B cell (primary cell): ENCODE data around the gene C17orf50. TPM values are rescaled to one million over a fixed set of nuclear protein-coding genes. Genes with fewer than 3 reads are reported as not detected.

ENCODE experiments used
- ATAC-seq: fragments of 200-7000 bp; cut with Tn5 transposase; one replicate; pipeline ENCODE4 v1.10.0; 2021; ENCODE audit warnings: low read depth, mild to moderate bottlenecking, moderate number of reproducible peaks, moderate library complexity
- CTCF ChIA-PET: fragments of 350-600 bp; sonication (Branson Sonifier 250); formaldehyde crosslinking; loops from one replicate; lab custom pipeline; 2021; ENCODE audit warnings: antibody characterized with exemption, inconsistent platforms; lab: Charles Lee
- POLR2A ChIA-PET: fragments of 350-600 bp; sonication (Branson Sonifier 250); formaldehyde crosslinking; loops from one replicate; lab custom pipeline; 2021; ENCODE audit warnings: antibody characterized with exemption; lab: Charles Lee
- DNase-seq: peaks from one replicate; pipeline ENCODE4 v3.0.0; 2013
- H2AFZ ChIP-seq: 2 replicates; pipeline ENCODE4 v1.6.1; 2012; ENCODE audit warnings: mild to moderate bottlenecking, low read depth, low read length; ENCODE audit not compliant: insufficient read depth, poor library complexity, severe bottlenecking
- H3K27ac ChIP-seq, 2 donors: 1 replicate in 1 of 2; 2 replicates in 1 of 2; pipeline ENCODE4 v1.5.1; 2012 to 2013; ENCODE audit warnings: low read length in 2 of 2, mild to moderate bottlenecking in 2 of 2, moderate library complexity in 1 of 2
- H3K27me3 ChIP-seq, 4 experiments: fragments of 200-600 bp in 1 of 4; sonication (generic) in 1 of 4; replicated peaks in 1 of 4; 1 replicate in 2 of 4; 2 replicates in 2 of 4; pipeline versions ENCODE4 v1.6.1 to v1.7.0; 2013 to 2016; ENCODE audit warnings: low read length in 3 of 4, mild to moderate bottlenecking in 2 of 4, mixed read lengths in 1 of 4, moderate library complexity in 1 of 4; ENCODE audit not compliant: insufficient read depth in 4 of 4, control insufficient read depth in 3 of 4; ENCODE audit errors: control extremely low read depth in 1 of 4
- H3K36me3 ChIP-seq, 2 experiments: replicated peaks in 1 of 2; 1 replicate in 1 of 2; 2 replicates in 1 of 2; pipeline versions ENCODE4 v1.6.1 to v1.7.1; 2013; ENCODE audit warnings: low read length in 1 of 2; ENCODE audit not compliant: insufficient read depth in 2 of 2, control insufficient read depth in 1 of 2; ENCODE audit errors: control extremely low read depth in 1 of 2, extremely low read depth in 1 of 2
- H3K4me1 ChIP-seq, 2 donors: fragments of 200-600 bp in 1 of 2; sonication (generic) in 1 of 2; 1 replicate in 1 of 2; 2 replicates in 1 of 2; pipeline versions ENCODE4 v1.5.1 to v1.6.1; 2013 to 2017; ENCODE audit warnings: low read length in 2 of 2; ENCODE audit not compliant: control insufficient read depth in 2 of 2, insufficient read depth in 2 of 2
- H3K4me2 ChIP-seq: replicated peaks from 2 replicates; pipeline ENCODE3; 2012; ENCODE audit warnings: mild to moderate bottlenecking, low read depth, low read length; ENCODE audit not compliant: poor library complexity, severe bottlenecking
- H3K4me3 ChIP-seq, 5 experiments: fragments of 200-600 bp in 1 of 5; sonication (generic) in 1 of 5; 1 replicate in 3 of 5; 2 replicates in 2 of 5; pipeline versions ENCODE4 v1.5.1 to v1.7.0; 2011 to 2016; ENCODE audit warnings: low read length in 4 of 5, mild to moderate bottlenecking in 4 of 5, low read depth in 2 of 5, control low read depth in 1 of 5, moderate library complexity in 1 of 5; ENCODE audit not compliant: insufficient read depth in 1 of 5; ENCODE audit errors: control extremely low read depth in 1 of 5, extremely low read depth in 1 of 5
- H3K79me2 ChIP-seq: fragments of 200-600 bp; sonication (generic); one replicate; pipeline ENCODE4 v1.6.0; 2016; ENCODE audit warnings: low read length; ENCODE audit not compliant: control insufficient read depth, insufficient read depth
- H3K9ac ChIP-seq: fragments of 200-600 bp; sonication (generic); 2 replicates; pipeline ENCODE4 v1.6.1; 2017; ENCODE audit warnings: mild to moderate bottlenecking, low read length, moderate library complexity
- H3K9me3 ChIP-seq, 3 donors: one replicate each; pipeline versions ENCODE4 v1.6.1 to v1.7.1; 2013; ENCODE audit warnings: low read length in 2 of 3; ENCODE audit not compliant: control insufficient read depth in 2 of 3, insufficient read depth in 1 of 3; ENCODE audit errors: control extremely low read depth in 1 of 3
- H4K20me1 ChIP-seq: 2 replicates; pipeline ENCODE4 v1.6.0; 2012; ENCODE audit warnings: mild to moderate bottlenecking, low read length; ENCODE audit not compliant: insufficient read depth, control insufficient read depth, poor library complexity, severe bottlenecking
- H3K27ac Mint-ChIP-seq: one replicate; pipeline ENCODE4 v1.8.0; 2021; ENCODE audit warnings: mixed read lengths
- H3K27me3 Mint-ChIP-seq: one replicate; pipeline ENCODE4 v1.8.0; 2021; ENCODE audit warnings: mixed read lengths
- H3K4me1 Mint-ChIP-seq: one replicate; pipeline ENCODE4 v1.8.0; 2021; ENCODE audit warnings: mixed read lengths
- H3K4me3 Mint-ChIP-seq: one replicate; pipeline ENCODE4 v1.8.0; 2021; ENCODE audit warnings: mixed read lengths
- H3K9me3 Mint-ChIP-seq: one replicate; pipeline ENCODE4 v1.8.0; 2022; ENCODE audit warnings: mixed read lengths; ENCODE audit not compliant: insufficient read depth
- CTCF ChIP-seq: fragments of 200-600 bp; IDR thresholded peaks from one replicate; pipeline ENCODE4 v1.8.0; 2022; ENCODE audit warnings: antibody characterized with exemption, mild to moderate bottlenecking
- EZH2 ChIP-seq: IDR thresholded peaks from 2 replicates; pipeline ENCODE4 v1.6.1; 2012; ENCODE audit warnings: borderline replicate concordance, low read depth, mild to moderate bottlenecking, moderate library complexity, low read length; ENCODE audit not compliant: insufficient read depth, poor library complexity, severe bottlenecking
- WGBS: methylation state at CpG from one replicate; pipeline ENCODE4 v1.1.5; 2013; ENCODE audit warnings: missing lambda C conversion rate; ENCODE audit not compliant: insufficient coverage; 5-methylcytosine and 5-hydroxymethylcytosine counted together
- intact Hi-C: fragments of 100-400 bp; cut with micrococcal nuclease; formaldehyde crosslinking; loops from one replicate; pipeline ENCODE4 v1.10.0; 2022
- polyA plus RNA-seq: library from polyadenylated mRNA; depleted of rRNA; stranded (reverse); fragments of >200 nt; gene quantifications from 2 replicates; pipeline ENCODE4 v1.2.3, GENCODE V29; 2012
- total RNA-seq, 2 donors: library from RNA; stranded (reverse); fragments of 120-200 nt in 1 of 2; gene quantifications; 1 replicate in 1 of 2; 2 replicates in 1 of 2; pipeline versions ENCODE4 v1.2.3 to v1.2.4, GENCODE V29; 2013 to 2022

Gene C17orf50
- total and polyA plus RNA-seq, 2 donors (not counting 1 experiment from before 2014, with no cell fraction given), result not detected

DNA sequence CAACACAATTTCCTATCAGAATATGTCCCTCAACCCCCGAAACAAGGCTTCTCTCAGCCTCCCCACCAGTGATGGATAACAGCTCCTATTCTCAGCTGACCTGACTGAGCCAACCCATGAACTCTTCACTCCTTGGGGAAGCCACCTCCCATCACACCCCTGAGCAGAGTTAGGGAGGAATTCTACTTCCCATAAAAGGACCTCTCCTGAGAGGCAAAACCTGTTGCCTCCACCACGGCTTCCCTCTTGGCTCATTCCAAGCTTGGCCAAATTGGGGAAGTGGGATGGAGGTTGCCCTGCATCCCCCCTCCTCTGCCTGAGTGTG lies 34.9 kb upstream of the C17orf50 start:
- DNase-seq, result no peak
- no peak overlapping the region for H3K9ac ChIP-seq
- no peak overlapping the region for H3K4me3 Mint-ChIP-seq
- no peaks in the 10 kb centered on the region for H3K79me2 ChIP-seq
- no peak overlapping the region for H3K4me3 ChIP-seq
- POLR2A ChIA-PET, result no interaction called here
- CTCF ChIA-PET, result no interaction called here
- H3K27me3 ChIP-seq, result peaks cover 0 to 4% (median 0%) of the 10 kb centered on the region in 4 experiments
- peaks cover 5% of the 10 kb centered on the region for H3K27me3 Mint-ChIP-seq
- peaks cover 2 to 4% of the 10 kb centered on the region in 2 donors for H3K4me1 ChIP-seq
- H3K9me3 ChIP-seq, result no peaks in the 10 kb centered on the region
- no peaks in the 10 kb centered on the region for H3K9me3 Mint-ChIP-seq
- TF ChIP-seq CTCF (no peak), EZH2 (no peak)
- H2AFZ ChIP-seq, result no peak overlapping the region
- ATAC-seq, result no peak
- WGBS, result 90% methylated on average over 2 of the region's 2 CpGs
- H3K4me2 ChIP-seq, result no peak overlapping the region
- no peaks in the 10 kb centered on the region for H4K20me1 ChIP-seq
- no peak overlapping the region for H3K27ac Mint-ChIP-seq
- H3K4me1 Mint-ChIP-seq, result peaks cover 7% of the 10 kb centered on the region
- no peak overlapping the region for H3K27ac ChIP-seq
- peaks cover 10 to 40% of the 10 kb centered on the region in 2 experiments for H3K36me3 ChIP-seq
- intact Hi-C loops, result no loop called here

GRCh38 chr17:35726127-35726952 lies 34.3 kb upstream of the C17orf50 start:
- H3K4me1 Mint-ChIP-seq, result peaks cover 13% of the 10 kb centered on the region
- Histone ChIP-seq H4K20me1 (no peaks in the 10 kb centered on the region), H3K4me2 (no peak overlapping the region), H3K27ac (no peak overlapping the region), H3K4me1 (peaks cover 7 to 10% of the 10 kb centered on the region in 2 donors), H3K36me3 (peaks cover 10 to 40% of the 10 kb centered on the region in 2 experiments), H3K27me3 (peaks cover 0 to 7% (median 0%) of the 10 kb centered on the region in 4 experiments), H3K4me3 (no peak overlapping the region), H3K79me2 (no peaks in the 10 kb centered on the region), H3K9ac (no peak overlapping the region), H2AFZ (no peak overlapping the region), H3K9me3 (no peaks in the 10 kb centered on the region)
- H3K27me3 Mint-ChIP-seq, result peaks cover 11% of the 10 kb centered on the region
- no peaks in the 10 kb centered on the region for H3K9me3 Mint-ChIP-seq
- no peak overlapping the region for H3K4me3 Mint-ChIP-seq
- DNase-seq (no peak), ATAC-seq (no peak)
- CTCF ChIA-PET, result no interaction called here
- TF ChIP-seq CTCF (no peak), EZH2 (no peak)
- no peak overlapping the region for H3K27ac Mint-ChIP-seq
- intact Hi-C loops, result no loop called here
- POLR2A ChIA-PET, result no interaction called here
- WGBS, result 77% methylated on average over 3 of the region's 6 CpGs
